NT2/D1 (cell line): ENCODE measurements around the gene PIK3R5.

Source experiments
- YY1 ChIP-seq: IDR thresholded peaks from 2 replicates; pipeline ENCODE4 v1.6.1; 2011; ENCODE audit not compliant: insufficient read length, insufficient read depth
- ZNF274 ChIP-seq: IDR thresholded peaks from 2 replicates; pipeline ENCODE4 v1.6.1; 2011; ENCODE audit warnings: mild to moderate bottlenecking, low read depth, low read length

- TF ChIP-seq ZNF274 (no peak), YY1 (no peak)
Measured at GRCh38 chr17:8894202-8894671, 71.3 kb downstream of the PIK3R5 start.
